Activated CD8-positive, alpha-beta T cell treated with anti-CD3 and anti-CD28 coated beads for 36 hours (primary cell): Measurements from ENCODE around the gene MYCBPAP. TPM values are rescaled to one million over a fixed set of nuclear protein-coding genes. Genes with fewer than 3 reads are reported as not detected.

Experiments used
- ATAC-seq: fragments of 200-7000 bp; cut with Tn5 transposase; one replicate; pipeline ENCODE4 v1.10.0; 2021; ENCODE audit warnings: mild to moderate bottlenecking, moderate library complexity
- CTCF ChIA-PET: fragments of 350-600 bp; sonication (Branson Sonifier 250); formaldehyde crosslinking; loops from one replicate; lab custom pipeline; 2021; ENCODE audit warnings: antibody characterized with exemption; lab: Charles Lee
- POLR2A ChIA-PET: fragments of 350-600 bp; sonication (Branson Sonifier 250); formaldehyde crosslinking; loops from one replicate; lab custom pipeline; 2021; ENCODE audit warnings: antibody characterized with exemption; lab: Charles Lee
- DNase-seq: peaks from one replicate; pipeline ENCODE4 v3.0.0-alpha.2; 2020
- H3K27ac Mint-ChIP-seq: one replicate; pipeline ENCODE4 v1.8.0; 2021; ENCODE audit warnings: mild to moderate bottlenecking, mixed read lengths
- H3K27me3 Mint-ChIP-seq: one replicate; pipeline ENCODE4 v1.8.0; 2021; ENCODE audit warnings: mixed read lengths
- H3K36me3 Mint-ChIP-seq: one replicate; pipeline ENCODE4 v1.8.0; 2021; ENCODE audit warnings: low read depth, mixed read lengths
- H3K4me1 Mint-ChIP-seq: one replicate; pipeline ENCODE4 v1.8.0; 2021; ENCODE audit warnings: low read depth, mixed read lengths
- H3K4me3 Mint-ChIP-seq: one replicate; pipeline ENCODE4 v1.8.0; 2021; ENCODE audit warnings: mild to moderate bottlenecking, moderate library complexity, mixed read lengths
- H3K9me3 Mint-ChIP-seq: one replicate; pipeline ENCODE4 v1.8.0; 2021; ENCODE audit warnings: mixed read lengths
- CTCF ChIP-seq: fragments of 200-600 bp; IDR thresholded peaks from one replicate; pipeline ENCODE4 v1.8.0; 2022; ENCODE audit warnings: antibody characterized with exemption, mild to moderate bottlenecking
- intact Hi-C: fragments of 100-400 bp; cut with micrococcal nuclease; formaldehyde crosslinking; loops from one replicate; pipeline ENCODE4 v1.10.0; 2022
- total RNA-seq, 2 experiments: library from RNA; stranded (reverse); gene quantifications; one replicate each; pipeline ENCODE4 v1.2.3, GENCODE V29; 2021

MYCBPAP gene
- total RNA-seq, 2 experiments from 2014 or later: 6.7 to 6.9 TPM

DNA sequence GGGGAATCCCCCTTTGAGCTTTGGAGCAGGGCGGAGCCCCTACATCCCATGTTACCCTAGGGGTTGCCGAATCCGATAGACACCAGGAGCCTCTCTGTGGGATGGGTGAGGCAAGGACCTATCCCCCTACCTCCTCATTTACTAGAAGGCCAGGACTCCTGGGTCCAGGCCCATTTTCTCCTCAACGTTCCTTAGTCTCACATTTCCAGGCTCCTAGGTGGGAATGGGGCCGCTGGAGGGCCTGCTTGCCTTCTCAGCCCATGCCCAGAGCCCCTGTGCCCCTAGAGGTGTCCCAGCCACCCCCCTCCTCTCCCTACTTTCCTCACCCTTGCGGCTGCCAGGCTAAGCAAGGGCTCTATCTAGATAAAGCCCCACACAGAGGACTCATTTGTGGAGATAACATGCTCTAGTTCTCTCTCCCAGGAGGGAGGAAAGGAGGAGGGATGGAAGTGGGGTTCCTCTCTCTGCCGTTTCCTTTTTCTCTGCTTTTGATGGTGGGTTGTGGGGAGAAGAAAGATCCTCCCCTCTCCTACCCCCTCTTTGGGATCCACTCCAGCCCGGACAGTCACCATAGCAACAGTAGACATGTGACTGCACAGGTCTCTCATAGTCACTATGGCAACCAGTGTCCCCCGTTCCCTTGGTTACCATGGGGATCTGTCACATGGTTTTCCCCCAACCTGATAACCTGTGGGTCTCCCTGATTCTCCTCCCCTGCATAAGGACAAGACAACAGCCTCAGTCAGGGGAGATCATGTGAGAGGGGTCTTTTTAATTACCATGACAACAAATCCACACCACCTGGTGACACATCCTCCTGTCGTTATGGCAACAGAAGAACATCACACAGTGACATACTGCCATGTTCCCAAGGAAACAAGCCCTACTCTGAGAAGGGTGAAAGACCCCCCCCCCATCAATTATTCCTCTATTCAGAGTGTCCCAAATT is 57.4 kb downstream of the MYCBPAP start:
- H3K9me3 Mint-ChIP-seq: no peaks in the 10 kb centered on the region
- TF ChIP-seq CTCF: no peak
- POLR2A ChIA-PET: interaction anchor here (0.7 kb wide), 1 partner anchor 77 kb away, joined by 4 read pairs; no protein-coding TSS in a partner anchor
- no peak overlapping the region for H3K27ac Mint-ChIP-seq
- ATAC-seq (no peak), DNase-seq (no peak)
- peaks cover 6% of the 10 kb centered on the region for H3K4me1 Mint-ChIP-seq
- no peaks in the 10 kb centered on the region for H3K36me3 Mint-ChIP-seq
- intact Hi-C loops: no loop called here
- H3K4me3 Mint-ChIP-seq: no peak overlapping the region
- CTCF ChIA-PET: no interaction called here
- H3K27me3 Mint-ChIP-seq: peaks cover 45% of the 10 kb centered on the region

GRCh38 chr17:50566886-50567285 is 58.6 kb downstream of the MYCBPAP start:
- Mint-ChIP-seq H3K27ac (no peak overlapping the region), H3K4me1 (peaks cover 6% of the 10 kb centered on the region), H3K36me3 (no peaks in the 10 kb centered on the region), H3K9me3 (no peaks in the 10 kb centered on the region), H3K27me3 (peaks cover 46% of the 10 kb centered on the region), H3K4me3 (no peak overlapping the region)
- POLR2A ChIA-PET: no interaction called here
- DNase-seq (no peak), ATAC-seq (no peak)
- CTCF ChIA-PET: no interaction called here
- no peak for TF ChIP-seq CTCF
- intact Hi-C loops: no loop called here

DNA sequence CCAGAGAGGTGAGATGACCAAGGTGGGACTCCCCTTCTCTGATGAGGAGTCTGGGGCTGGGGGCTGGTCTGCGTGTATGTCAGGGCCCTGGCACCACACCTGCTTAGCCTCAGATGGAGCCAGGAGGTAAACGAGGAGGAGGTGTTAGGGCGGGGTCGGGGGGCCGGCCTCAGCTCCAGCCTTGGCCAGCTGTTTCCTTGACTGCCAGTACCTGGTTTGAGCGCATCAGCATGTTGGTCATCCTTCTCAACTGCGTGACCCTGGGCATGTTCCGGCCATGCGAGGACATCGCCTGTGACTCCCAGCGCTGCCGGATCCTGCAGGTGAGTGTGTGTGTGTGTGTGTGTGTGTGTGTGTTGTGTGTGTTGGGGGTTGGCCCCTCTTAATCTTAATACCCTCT is 60.4 kb downstream of the MYCBPAP start:
- H3K4me1 Mint-ChIP-seq: no peaks in the 10 kb centered on the region
- TF ChIP-seq CTCF: no peak
- peaks cover 31% of the 10 kb centered on the region for H3K27me3 Mint-ChIP-seq
- no peak for DNase-seq
- intact Hi-C loops: no loop called here
- no peaks in the 10 kb centered on the region for H3K9me3 Mint-ChIP-seq
- ATAC-seq: no peak
- POLR2A ChIA-PET: no interaction called here
- no peak overlapping the region for H3K27ac Mint-ChIP-seq
- H3K36me3 Mint-ChIP-seq: no peaks in the 10 kb centered on the region
- no peak overlapping the region for H3K4me3 Mint-ChIP-seq
- CTCF ChIA-PET: interaction anchor here (1.1 kb wide), 1 partner anchor 57 kb away, joined by 3 read pairs; no protein-coding TSS in a partner anchor

DNA sequence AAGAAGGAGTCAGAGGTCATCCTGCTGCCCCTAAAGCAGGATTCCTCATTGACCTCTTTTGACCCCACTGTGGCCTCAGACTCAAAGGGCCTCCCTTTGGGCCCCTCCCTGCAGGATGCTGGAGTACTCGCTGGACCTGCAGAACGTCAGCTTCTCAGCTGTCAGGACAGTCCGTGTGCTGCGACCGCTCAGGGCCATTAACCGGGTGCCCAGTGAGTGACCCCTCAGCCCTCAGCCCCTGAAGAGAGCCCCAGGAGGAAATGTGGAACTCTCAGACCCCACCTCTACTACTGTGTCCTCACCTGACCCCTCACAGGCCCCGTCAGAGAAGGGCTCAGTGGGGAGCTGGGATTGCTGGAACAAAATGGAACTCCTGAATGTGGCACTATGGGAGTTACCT is 61.4 kb downstream of the MYCBPAP start:
- ATAC-seq (no peak), DNase-seq (no peak)
- Mint-ChIP-seq H3K9me3 (no peaks in the 10 kb centered on the region), H3K36me3 (no peaks in the 10 kb centered on the region), H3K27ac (no peak overlapping the region), H3K4me1 (no peaks in the 10 kb centered on the region), H3K27me3 (peaks cover 24% of the 10 kb centered on the region), H3K4me3 (no peak overlapping the region)
- ChIA-PET POLR2A (no interaction called here), CTCF (interaction anchor here (1.8 kb wide), 1 partner anchor 56 kb away, joined by 4 read pairs; no protein-coding TSS in a partner anchor)
- intact Hi-C loops: no loop called here
- no peak for TF ChIP-seq CTCF

DNA sequence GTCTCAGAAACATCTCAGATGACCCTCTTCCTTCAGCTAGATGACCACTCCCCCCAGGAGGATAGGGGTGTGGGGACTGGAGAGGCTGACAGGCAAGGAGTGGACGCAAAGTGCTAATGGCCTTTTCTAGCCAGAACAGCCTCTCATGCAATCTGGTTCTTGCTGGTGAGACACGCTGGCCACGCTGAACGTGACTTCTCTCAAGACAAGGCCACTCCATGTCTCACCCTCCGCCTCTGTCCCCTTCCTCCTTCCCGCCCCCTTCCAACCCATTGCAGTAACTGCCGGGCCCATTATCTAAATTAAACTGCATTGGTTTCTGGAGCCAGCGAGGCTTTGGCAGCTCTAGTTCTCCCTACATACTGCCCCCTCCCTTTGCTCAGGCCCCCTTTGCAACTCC is 61.8 kb downstream of the MYCBPAP start:
- H3K4me1 Mint-ChIP-seq: no peaks in the 10 kb centered on the region
- H3K27me3 Mint-ChIP-seq: peaks cover 22% of the 10 kb centered on the region
- H3K27ac Mint-ChIP-seq: no peak overlapping the region
- no peak overlapping the region for H3K4me3 Mint-ChIP-seq
- ChIA-PET CTCF (interaction anchor here (1.8 kb wide), 1 partner anchor 55 kb away, joined by 4 read pairs; no protein-coding TSS in a partner anchor), POLR2A (no interaction called here)
- ATAC-seq (no peak), DNase-seq (no peak)
- H3K36me3 Mint-ChIP-seq: no peaks in the 10 kb centered on the region
- H3K9me3 Mint-ChIP-seq: no peaks in the 10 kb centered on the region
- TF ChIP-seq CTCF: no peak
- intact Hi-C loops: no loop called here
